ENCODE results near the gene ALDH1A1. TPM values are rescaled to one million over a fixed set of nuclear protein-coding genes. Genes with fewer than 3 reads are reported as not detected.

ALDH1A1 gene
- total and polyA plus RNA-seq, 2 of the 8 experiments (the other 6 are each of a cell fraction or from before 2014, with no cell fraction given) = 0.50 to 0.82 TPM

DNA sequence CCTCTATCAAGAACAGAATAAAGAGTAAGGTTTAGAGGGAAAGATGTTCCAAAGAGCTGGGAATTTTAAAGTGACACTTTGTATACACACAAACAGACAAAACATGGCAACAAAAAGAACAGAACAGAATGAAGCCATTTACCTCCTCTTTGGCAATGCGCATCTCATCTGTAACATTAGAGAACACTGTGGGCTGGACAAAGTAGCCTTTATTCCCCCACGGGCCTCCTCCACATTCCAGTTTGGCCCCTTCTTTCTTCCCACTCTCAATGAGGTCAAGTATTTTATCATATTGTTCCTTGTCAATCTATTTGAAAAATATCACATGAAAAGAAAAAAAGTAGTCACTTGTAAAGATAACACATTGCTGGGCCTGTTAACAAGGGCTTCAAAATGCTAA is 41.0 kb downstream of the ALDH1A1 start:
- Histone ChIP-seq H3K9me3 (ENCODE audit: insufficient read depth in 2 of 2, low read depth in 1 of 2, low read length in 1 of 2) (no peaks in the 10 kb centered on the region), H3K27ac (ENCODE audit: low read depth, low read length) (no peak overlapping the region), H4K5ac (ENCODE audit: insufficient read length, low read depth, low read length) (no peak overlapping the region), H4K91ac (replicated peaks; ENCODE audit: insufficient read length, low read length) (no peak overlapping the region), H3K9ac (replicated peaks in 1 of 4; ENCODE audit: extremely low read depth in 1 of 4, low read depth in 3 of 4, low read length in 3 of 4) (no peak overlapping the region), H4K8ac (ENCODE audit: extremely low read depth, insufficient read depth, low read length) (no peak overlapping the region), H3K23me2 (ENCODE audit: low read depth, low read length) (no peaks in the 10 kb centered on the region), H3K4me3 (ENCODE audit: extremely low read depth in 1 of 4, insufficient read depth in 2 of 4, low read depth in 3 of 4, low read length in 4 of 4) (no peak overlapping the region), H2BK12ac (ENCODE audit: low read depth, low read length) (no peak overlapping the region), H3K4ac (replicated peaks; ENCODE audit: insufficient read length, low read depth, low read length) (no peak overlapping the region), H3K18ac (ENCODE audit: extremely low read depth, low read length) (no peak overlapping the region), H3K4me1 (replicated peaks in 1 of 4; ENCODE audit: control insufficient read depth in 3 of 4, insufficient read depth in 4 of 4, low read length in 3 of 4) (no peaks in the 10 kb centered on the region), H3K23ac (ENCODE audit: insufficient read length) (no peak overlapping the region), H3K27me3 (replicated peaks in 1 of 4; ENCODE audit: control insufficient read depth in 3 of 4, extremely low read depth in 1 of 4, insufficient read depth in 3 of 4, low read length in 3 of 4) (no peaks in the 10 kb centered on the region), H2BK5ac (ENCODE audit: low read depth, low read length) (no peak overlapping the region), H3K36me3 (ENCODE audit: control insufficient read depth in 2 of 4, insufficient read depth in 4 of 4, low read length in 3 of 4) (no peaks in the 10 kb centered on the region), H4K20me1 (replicated peaks in 1 of 2; ENCODE audit: control insufficient read depth in 1 of 2, insufficient read depth in 2 of 2, low read length in 2 of 2) (no peaks in the 10 kb centered on the region), H3K14ac (ENCODE audit: insufficient read length) (no peak overlapping the region), H3K79me1 (ENCODE audit: low read depth, low read length) (no peaks in the 10 kb centered on the region), H2AK5ac (ENCODE audit: low read depth, low read length) (no peak overlapping the region), H3K56ac (replicated peaks; ENCODE audit: insufficient read length, low read depth, low read length) (no peak overlapping the region), H2AFZ (ENCODE audit: low read length) (no peak overlapping the region), H2BK20ac (ENCODE audit: low read length) (no peak overlapping the region), H3K79me2 (ENCODE audit: control insufficient read depth in 1 of 2, insufficient read depth in 2 of 2, low read length in 2 of 2) (no peaks in the 10 kb centered on the region), H3K4me2 (ENCODE audit: insufficient read depth in 1 of 2, low read depth in 2 of 2, low read length in 2 of 2) (no peak overlapping the region), H2BK120ac (replicated peaks; ENCODE audit: low read depth, low read length) (no peak overlapping the region), H2BK15ac (ENCODE audit: low read length) (no peak overlapping the region)
- FAIRE-seq (no peak), DNase-seq (ENCODE audit: low read depth in 1 of 2, low spot score in 2 of 2) (no peak)
- ChIA-PET POLR2A (ENCODE audit: partially characterized antibody) (no interaction called here), CTCF (ENCODE audit: partially characterized antibody) (interaction anchor here (1.2 kb wide), 1 partner anchor 9 kb away, joined by 5 read pairs; no protein-coding TSS in a partner anchor)
- no peak for TF ChIP-seq RXRA (IDR thresholded peaks at IDR 0.05; ENCODE audit: insufficient read depth, low read depth, low read length)
- TF ChIP-seq EGR1 (IDR thresholded peaks at IDR 0.05; ENCODE audit: borderline replicate concordance, low read depth, low read length) = no peak
- TF ChIP-seq MAX (IDR thresholded peaks at IDR 0.05) = no peak
- no peak for TF ChIP-seq SUZ12 (IDR thresholded peaks at IDR 0.05; ENCODE audit: low read length)
- TF ChIP-seq HDAC2 (IDR thresholded peaks at IDR 0.05; ENCODE audit: borderline replicate concordance in 1 of 2, low read depth in 2 of 2, low read length in 2 of 2) = no peak
- TF ChIP-seq MAFK (IDR thresholded peaks at IDR 0.05; ENCODE audit: low read depth, low read length) = no peak
- no peak for TF ChIP-seq TBP (IDR thresholded peaks at IDR 0.05; ENCODE audit: low read depth, low read length)
- TF ChIP-seq ZNF274 (IDR thresholded peaks at IDR 0.05; ENCODE audit: borderline replicate concordance, extremely low read depth, low read length) = no peak
- TF ChIP-seq RNF2 (IDR thresholded peaks at IDR 0.05; ENCODE audit: borderline replicate concordance, low read depth, low read length, missing control alignments, poor library complexity, severe bottlenecking) = no peak
- TF ChIP-seq JUND (IDR thresholded peaks at IDR 0.05; ENCODE audit: low read length) = no peak
- TF ChIP-seq BRCA1 (IDR thresholded peaks at IDR 0.05; ENCODE audit: low read depth, low read length) = no peak
- TF ChIP-seq SIX5 (IDR thresholded peaks at IDR 0.05; ENCODE audit: low read depth, low read length) = no peak
- no peak for TF ChIP-seq SAP30 (IDR thresholded peaks at IDR 0.05; ENCODE audit: insufficient read depth, insufficient replicate concordance, low read length)
- no peak for TF ChIP-seq KDM1A (IDR thresholded peaks at IDR 0.05; ENCODE audit: borderline replicate concordance, low read length)
- WGBS, 2 experiments (ENCODE audit: extremely low coverage in 1 of 2, insufficient coverage in 1 of 2, insufficient read length in 1 of 2, insufficient replicate concordance in 2 of 2, low coverage in 1 of 2, low lambda C conversion rate in 2 of 2, missing lambda C conversion rate in 1 of 2) = 86% methylated on average over 2 of the region's 2 CpGs; no CpG with 5 or more reads in 1 of the 2 experiments

All from H1 (cell line).